Heart left ventricle (tissue), 16 donors: ENCODE measurements around the gene PTH2. TPM values are rescaled to one million over a fixed set of nuclear protein-coding genes. Genes with fewer than 3 reads are reported as not detected.
A peak's percentile ranks its signal among the peaks of the same experiment; 100 is the strongest.
"Not testable (repeated sequence)": the region's sequence is repeated elsewhere in the genome, so short reads cannot be mapped to it uniquely, and the experiment has no call there.

Experiments used
- ATAC-seq, 4 donors: fragments of 200-7000 bp; cut with Tn5 transposase; one replicate each; pipeline ENCODE4 v1.9.1; 2020 to 2022; ENCODE audit warnings: moderate library complexity in 4 of 4, mild to moderate bottlenecking in 3 of 4, moderate number of reproducible peaks in 1 of 4
- DNase-seq, 5 donors: peaks; one replicate each; pipeline ENCODE4 v3.0.0-alpha.2; 2020
- H3K27ac ChIP-seq, 12 donors: fragments of 200-600 bp; sonication (generic) in 4 of 12; one replicate each; pipeline versions ENCODE4 v1.5.0 to v1.8.0; 2016 to 2022; ENCODE audit warnings: mild to moderate bottlenecking in 2 of 12
- H3K27me3 ChIP-seq, 9 donors: fragments of 200-600 bp; sonication (generic) in 2 of 9; one replicate each; pipeline versions ENCODE4 v1.5.1 to v1.8.0; 2016 to 2022; ENCODE audit warnings: mild to moderate bottlenecking in 3 of 9
- H3K36me3 ChIP-seq, 9 donors: fragments of 200-600 bp; sonication (generic) in 2 of 9; one replicate each; pipeline versions ENCODE4 v1.5.0 to v1.8.0; 2018 to 2022; ENCODE audit warnings: mild to moderate bottlenecking in 2 of 9
- H3K4me1 ChIP-seq, 12 donors: fragments of 200-600 bp; sonication (generic) in 4 of 12; one replicate each; pipeline versions ENCODE4 v1.5.0 to v1.8.0; 2016 to 2022; ENCODE audit warnings: mild to moderate bottlenecking in 3 of 12
- H3K4me3 ChIP-seq, 12 donors: fragments of 200-600 bp; sonication (generic) in 4 of 12; one replicate each; pipeline versions ENCODE4 v1.5.0 to v1.8.0; 2017 to 2022; ENCODE audit warnings: mild to moderate bottlenecking in 9 of 12, moderate library complexity in 4 of 12
- H3K9me3 ChIP-seq, 12 donors: fragments of 200-600 bp; sonication (generic) in 4 of 12; one replicate each; pipeline versions ENCODE4 v1.5.0 to v1.8.0; 2016 to 2022; ENCODE audit warnings: mild to moderate bottlenecking in 1 of 12
- POLR2A ChIP-seq, 2 donors: fragments of 450-650 bp; IDR thresholded peaks; one replicate each; pipeline ENCODE4 v1.6.1; 2017; ENCODE audit warnings: antibody characterized with exemption in 2 of 2, mild to moderate bottlenecking in 2 of 2, moderate library complexity in 2 of 2
- WGBS, 4 donors: extraction: QIAGEN DNeasy Blood & Tissue Kit in 2 of 4; methylation state at CpG; one replicate each; pipeline versions ENCODE4 v1.1.5 to v1.1.7; 2013 to 2018; 5-methylcytosine and 5-hydroxymethylcytosine counted together
- intact Hi-C, 10 donors: fragments of 100-400 bp; cut with DNase I; formaldehyde crosslinking; loops; one replicate each; pipeline versions ENCODE4 v1.11.1 to v1.14.2; 2022
- polyA plus RNA-seq, 2 donors: library from polyadenylated mRNA; stranded (reverse); fragments of 200-250 nt; gene quantifications; one replicate each; pipeline ENCODE4 v1.2.3, GENCODE V29; 2013
- total RNA-seq, 9 donors: library from RNA; depleted of rRNA in 2 of 9; stranded (reverse); fragments of >200 nt in 2 of 9; fragmentation: NEBNext Ultra II Directional in 3 of 9; extraction: Animal tissue kit (Norgen Biotek cat#: 25700) in 3 of 9; gene quantifications; one replicate each; pipeline versions ENCODE4 v1.1.0 to v1.2.4, GENCODE V29; 2016 to 2023
- TF ChIP-seq, protein P1 (sequence below), 12 donors: fragments of 200-600 bp; sonication (generic) in 4 of 12; IDR thresholded peaks; one replicate each; pipeline versions ENCODE4 v1.5.0 to v1.8.0; 2018 to 2022; ENCODE audit warnings: antibody characterized with exemption in 12 of 12, mild to moderate bottlenecking in 5 of 12
- donor health status: ischemic (EF 13 %, LVEDD 7.1; RV severe dilation, severe dysfunction).
- donor health status: healthy with polysubstance abuse.
- donor health status: DM: no; HTN: yes; CAD: no.
- donor health status: DM: no; HTN: no; CAD: no.
- donor health status: ischemic (EF 25% LVEDD 6.9; RV normal size, moderate dysfunction).
- donor health status: ischemic (EF 25% LVEDD 5.7; RV mildly dilated, moderate dysfunction).
- donor health status: healthy.
- donor health status: DM: yes; HTN: yes; CAD: no.
- donor health status: ischemic (EF 35%, LVEDD 5.7; RV mildly dilated, moderate dysfunction).
- donor health status: nonischemic (EF 11% LVEDD 7.7; RV severe dilation, severe dysfunction).
- donor health status: DM: yes; HTN: yes; CAD: no.
- donor health status: PGD.
- donor health status: ischemic (EF 29% LVEDD 5.4; RV normal size, mild dysfunction).
- donor health status: nonischemic (EF 23%, LVEDD 6.1; RV moderate dilation, normal function).

PTH2 gene
- total and polyA plus RNA-seq, 11 donors = not detected

DNA sequence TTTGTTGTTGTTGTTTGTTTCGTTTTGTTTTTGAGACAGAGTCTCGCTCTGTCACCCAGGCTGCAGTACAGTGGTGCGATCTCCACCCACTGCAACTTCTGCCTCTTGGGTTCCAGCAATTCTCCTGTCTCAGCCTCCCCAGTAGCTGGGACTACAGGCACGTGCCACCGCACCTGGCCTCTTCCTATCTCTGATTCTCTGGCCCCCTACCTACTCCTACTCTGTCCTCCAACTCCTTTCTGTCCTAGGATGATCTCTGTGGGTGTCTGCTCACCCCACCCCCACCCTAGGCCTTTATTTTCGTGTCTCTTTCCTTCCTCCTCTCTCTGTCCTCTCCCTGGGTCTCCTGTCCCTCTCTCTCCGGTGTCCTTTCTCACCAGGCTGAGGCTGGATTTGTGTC, 27.2 kb upstream of the PTH2 start:
- H3K4me3 ChIP-seq = peak overlapping the region in 2 of 12 donors; percentile 85 to 88
- no peak overlapping the region for H3K27ac ChIP-seq
- H3K9me3 ChIP-seq = no peaks in the 10 kb centered on the region
- TF ChIP-seq, protein P1, sequence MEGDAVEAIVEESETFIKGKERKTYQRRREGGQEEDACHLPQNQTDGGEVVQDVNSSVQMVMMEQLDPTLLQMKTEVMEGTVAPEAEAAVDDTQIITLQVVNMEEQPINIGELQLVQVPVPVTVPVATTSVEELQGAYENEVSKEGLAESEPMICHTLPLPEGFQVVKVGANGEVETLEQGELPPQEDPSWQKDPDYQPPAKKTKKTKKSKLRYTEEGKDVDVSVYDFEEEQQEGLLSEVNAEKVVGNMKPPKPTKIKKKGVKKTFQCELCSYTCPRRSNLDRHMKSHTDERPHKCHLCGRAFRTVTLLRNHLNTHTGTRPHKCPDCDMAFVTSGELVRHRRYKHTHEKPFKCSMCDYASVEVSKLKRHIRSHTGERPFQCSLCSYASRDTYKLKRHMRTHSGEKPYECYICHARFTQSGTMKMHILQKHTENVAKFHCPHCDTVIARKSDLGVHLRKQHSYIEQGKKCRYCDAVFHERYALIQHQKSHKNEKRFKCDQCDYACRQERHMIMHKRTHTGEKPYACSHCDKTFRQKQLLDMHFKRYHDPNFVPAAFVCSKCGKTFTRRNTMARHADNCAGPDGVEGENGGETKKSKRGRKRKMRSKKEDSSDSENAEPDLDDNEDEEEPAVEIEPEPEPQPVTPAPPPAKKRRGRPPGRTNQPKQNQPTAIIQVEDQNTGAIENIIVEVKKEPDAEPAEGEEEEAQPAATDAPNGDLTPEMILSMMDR (IDR thresholded peaks at IDR 0.05) = no peak
- 80 to 86% (median 82%) methylated on average over 7 of the region's 7 CpGs for WGBS, 4 donors
- peaks cover 0 to 25% (median 7%) of the 10 kb centered on the region in 9 donors for H3K36me3 ChIP-seq
- H3K27me3 ChIP-seq = no peaks in the 10 kb centered on the region
- DNase-seq = no peak
- ATAC-seq = no peak
- H3K4me1 ChIP-seq = peaks cover 0 to 31% (median 9%) of the 10 kb centered on the region in 12 donors
- intact Hi-C loops = loop anchor here in 1 of 10 donors (5.0 kb wide), 1 partner anchor 192 kb away; the partner anchor contains the start of genes RRAS and SCAF1

DNA sequence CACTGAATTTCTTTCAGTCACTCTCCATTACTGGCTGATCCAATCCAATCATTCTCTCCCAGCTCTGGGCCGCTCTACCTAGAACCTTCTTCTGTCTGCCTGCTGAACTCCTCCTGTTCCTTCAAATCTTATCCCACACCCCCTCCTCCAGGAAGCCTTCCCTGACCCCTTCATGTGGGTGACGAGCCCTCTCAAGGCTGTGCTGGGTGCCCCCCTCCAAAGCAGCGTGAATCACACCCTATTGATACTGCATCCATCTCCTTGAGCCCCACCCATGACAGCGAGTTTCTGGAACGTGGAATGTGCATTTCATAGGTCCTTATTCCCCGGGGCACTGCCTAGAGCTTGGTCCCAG, 25.2 kb upstream of the PTH2 start:
- TF ChIP-seq, protein P1 (IDR thresholded peaks at IDR 0.05) = no peak
- no peak for TF ChIP-seq POLR2A (IDR thresholded peaks at IDR 0.05)
- intact Hi-C loops = loop anchor here in 3 of 10 donors (10.0 kb wide), 2 partner anchors 184 to 224 kb away; no protein-coding TSS in a partner anchor
- DNase-seq = no peak

DNA sequence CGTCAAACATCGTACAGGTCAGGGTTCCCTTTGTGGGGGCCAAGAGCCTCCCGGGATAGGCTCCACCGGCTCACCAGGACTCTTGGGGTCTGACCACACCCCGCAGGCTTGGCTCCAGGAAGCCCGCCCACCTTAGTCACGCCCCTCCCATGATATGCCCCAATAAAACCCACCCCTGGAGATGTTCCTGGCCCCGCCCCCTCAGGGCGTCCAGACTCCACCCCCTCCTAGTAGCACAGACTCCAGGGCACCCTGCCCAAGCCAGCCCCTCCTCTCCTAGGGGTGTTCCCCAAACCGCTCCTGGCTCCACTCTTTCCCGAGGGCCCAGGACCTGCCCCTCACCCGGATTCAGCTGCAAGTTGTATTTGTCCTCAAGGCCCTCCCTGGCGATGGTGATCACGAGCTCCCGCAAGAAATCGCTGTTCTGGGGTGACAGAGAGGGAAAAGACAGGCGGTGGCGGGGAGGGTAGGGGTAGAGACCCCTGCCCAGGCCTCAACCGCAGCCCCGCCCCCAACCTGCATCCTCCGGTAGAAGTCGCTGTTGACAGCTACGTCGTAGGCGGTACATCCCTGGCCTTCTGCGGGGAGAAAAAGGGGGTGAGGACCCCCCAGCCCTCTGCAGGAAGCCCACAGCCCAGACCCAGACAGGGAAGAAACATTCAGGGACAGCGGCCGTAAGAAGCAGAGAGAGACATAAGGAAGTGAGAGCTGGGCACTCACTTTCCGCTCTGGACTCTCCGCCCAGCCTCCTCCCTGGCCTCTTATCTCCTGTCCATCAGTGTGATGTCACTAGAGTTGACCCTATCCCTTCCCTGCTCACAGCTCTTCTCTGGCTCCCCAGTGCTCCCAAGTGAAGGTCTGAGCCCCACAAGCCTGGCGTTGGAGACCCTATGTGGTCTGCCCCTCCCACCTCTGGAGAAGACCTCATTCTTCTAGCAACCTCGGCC, 24.5 kb upstream of the PTH2 start:
- WGBS, 4 donors = 74 to 83% (median 80%) methylated on average over 24 to 32 of the region's 32 CpGs
- TF ChIP-seq POLR2A (IDR thresholded peaks at IDR 0.05) = no peak
- TF ChIP-seq, protein P1 (IDR thresholded peaks at IDR 0.05) = no peak

More for the DNA sequence above, 25.2 kb upstream of the PTH2 start:
- Histone ChIP-seq H3K4me1 (peaks cover 0 to 17% (median 4%) of the 10 kb centered on the region in 12 donors), H3K4me3 (no peak overlapping the region), H3K9me3 (no peaks in the 10 kb centered on the region), H3K36me3 (peaks cover 0 to 25% (median 7%) of the 10 kb centered on the region in 9 donors), H3K27ac (no peak overlapping the region), H3K27me3 (no peaks in the 10 kb centered on the region)
- 92 to 96% (median 94%) methylated on average over 6 of the region's 6 CpGs for WGBS, 4 donors
- no peak for ATAC-seq

GRCh38 chr19:49445997-49446396, 22.8 kb upstream of the PTH2 start:
- 83 to 86% (median 86%) methylated on average over 3 of the region's 3 CpGs for WGBS, 4 donors
- no peak for ATAC-seq
- no peak for DNase-seq
- intact Hi-C loops = loop anchor here in 3 of 10 donors (10.0 kb wide), 2 partner anchors 181 to 221 kb away; no protein-coding TSS in a partner anchor
- peaks cover 0 to 15% (median 4%) of the 10 kb centered on the region in 9 donors for H3K27me3 ChIP-seq
- peaks cover 0 to 19% (median 6%) of the 10 kb centered on the region in 12 donors for H3K4me1 ChIP-seq
- TF ChIP-seq, protein P1 (IDR thresholded peaks at IDR 0.05) = no peak
- H3K36me3 ChIP-seq = peaks cover 0 to 25% (median 7%) of the 10 kb centered on the region in 9 donors
- no peak overlapping the region for H3K27ac ChIP-seq
- H3K9me3 ChIP-seq = no peaks in the 10 kb centered on the region
- H3K4me3 ChIP-seq = no peak overlapping the region

More for the DNA sequence above, 24.5 kb upstream of the PTH2 start:
- H3K4me1 ChIP-seq = peaks cover 0 to 17% (median 4%) of the 10 kb centered on the region in 12 donors
- H3K36me3 ChIP-seq = peaks cover 0 to 25% (median 7%) of the 10 kb centered on the region in 9 donors
- DNase-seq = peak in 1 of 5 donors; percentile 53
- no peaks in the 10 kb centered on the region for H3K27me3 ChIP-seq
- H3K9me3 ChIP-seq = no peaks in the 10 kb centered on the region
- intact Hi-C loops = loop anchor here in 3 of 10 donors (10.0 kb wide), 2 partner anchors 183 to 223 kb away; no protein-coding TSS in a partner anchor
- no peak overlapping the region for H3K27ac ChIP-seq
- no peak overlapping the region for H3K4me3 ChIP-seq
- no peak for ATAC-seq

GRCh38 chr19:49444100-49444700, 21.0 kb upstream of the PTH2 start:
- ATAC-seq, H3K9me3 ChIP-seq, H3K4me3 ChIP-seq, DNase-seq, H3K27ac ChIP-seq: not testable (repeated sequence)
- Histone ChIP-seq H3K36me3 (peaks cover 0 to 23% (median 7%) of the 10 kb centered on the region in 9 donors), H3K27me3 (peaks cover 0 to 33% (median 20%) of the 10 kb centered on the region in 9 donors), H3K4me1 (peaks cover 0 to 20% (median 2%) of the 10 kb centered on the region in 12 donors)
- intact Hi-C loops = loop anchor here in 7 of 10 donors (5.0 to 10.0 kb wide), 5 partner anchors 52 to 222 kb away; no protein-coding TSS in a partner anchor
- 57 to 65% (median 58%) methylated on average over 5 of the region's 5 CpGs for WGBS, 4 donors
